Panc1 (cell line): ENCODE measurements around the gene SEMA3B. TPM values are rescaled to one million over a fixed set of nuclear protein-coding genes. Genes with fewer than 3 reads are reported as not detected.

Experiments used
- ATAC-seq: fragments of 200-7000 bp; cut with Tn5 transposase; 2 replicates; pipeline ENCODE4 v1.9.1; 2020; ENCODE audit warnings: mild to moderate bottlenecking, moderate library complexity
- BruUV-seq: library from RNA; stranded (reverse); fragments of 400-500 nt; replicated peaks from 2 replicates; lab custom pipeline; 2021; lab: Mats Ljungman, UMichigan
- CTCF ChIA-PET: fragments of 300-600 bp; sonication (Branson Sonifier 250); formaldehyde crosslinking; loops from one replicate; lab custom pipeline; 2022; ENCODE audit warnings: antibody characterized with exemption; lab: Charles Lee
- POLR2A ChIA-PET: fragments of 300-600 bp; sonication (Branson Sonifier 250); formaldehyde crosslinking; loops from one replicate; lab custom pipeline; 2022; ENCODE audit warnings: antibody characterized with exemption; lab: Charles Lee
- DNase-seq: peaks from one replicate; pipeline ENCODE4 v3.0.0-alpha.2; 2010; ENCODE audit warnings: low read depth, low spot score
- H3K27ac ChIP-seq: 2 replicates; pipeline ENCODE4 v1.5.1; 2011; ENCODE audit warnings: mild to moderate bottlenecking, low read length, inconsistent platforms
- H3K27me3 ChIP-seq: fragments of 200-500 bp; sonication (Bioruptor generic); 2 replicates; pipeline ENCODE4 v1.6.0; 2014; ENCODE audit warnings: low read length, inconsistent platforms; ENCODE audit not compliant: control insufficient read depth, insufficient read depth
- H3K36me3 ChIP-seq: fragments of 200-500 bp; sonication (Bioruptor generic); 2 replicates; pipeline ENCODE4 v1.5.1; 2014; ENCODE audit warnings: inconsistent platforms, mild to moderate bottlenecking, low read length, moderate library complexity; ENCODE audit not compliant: control insufficient read depth, insufficient read depth
- H3K4me1 ChIP-seq: 2 replicates; pipeline ENCODE4 v1.5.1; 2011; ENCODE audit warnings: inconsistent platforms, mild to moderate bottlenecking, low read length, moderate library complexity; ENCODE audit not compliant: control insufficient read depth, insufficient read depth
- H3K4me3 ChIP-seq, 2 experiments: 2 replicates each; pipeline ENCODE4 v1.5.1; 2011 to 2012; ENCODE audit warnings: low read depth in 2 of 2, low read length in 2 of 2, mild to moderate bottlenecking in 2 of 2, inconsistent platforms in 1 of 2, moderate library complexity in 1 of 2
- H3K9me3 ChIP-seq: fragments of 200-500 bp; sonication (Bioruptor generic); 2 replicates; pipeline ENCODE4 v1.5.1; 2014; ENCODE audit warnings: low read depth, mild to moderate bottlenecking, inconsistent platforms, low read length, moderate library complexity; ENCODE audit not compliant: control insufficient read depth, insufficient read depth
- CTCF ChIP-seq: fragments of 450-650 bp; IDR thresholded peaks from 2 replicates; pipeline ENCODE4 v1.5.1; 2017; ENCODE audit warnings: mild to moderate bottlenecking
- POLR2AphosphoS5 ChIP-seq: IDR thresholded peaks from 2 replicates; pipeline ENCODE4 v1.6.1; 2012; ENCODE audit warnings: mild to moderate bottlenecking, low read depth, low read length, moderate library complexity
- REST ChIP-seq, 2 experiments: IDR thresholded peaks; 2 replicates each; pipeline ENCODE4 v1.6.1; 2011 to 2012; ENCODE audit warnings: low read depth in 2 of 2, control low read depth in 1 of 2, low read length in 1 of 2, mild to moderate bottlenecking in 1 of 2, moderate library complexity in 1 of 2; ENCODE audit not compliant: insufficient read depth in 1 of 2
- SIN3A ChIP-seq: IDR thresholded peaks from 2 replicates; pipeline ENCODE4 v1.6.1; 2012; ENCODE audit warnings: low read depth, mild to moderate bottlenecking, low read length, moderate library complexity, borderline replicate concordance; ENCODE audit not compliant: insufficient read depth
- TCF7L2 ChIP-seq: IDR thresholded peaks from 2 replicates; pipeline ENCODE4 v1.6.1; 2011; ENCODE audit warnings: mild to moderate bottlenecking, low read depth, low read length, inconsistent platforms
- in situ Hi-C: cut with HindIII; loops from 2 replicates; pipeline ENCODE4 v1.10.0; 2016; ENCODE audit warnings: low sequenced_read_pairs, low pct_unique_long_range_greater_than_20kb
- intact Hi-C: fragments of 100-400 bp; cut with micrococcal nuclease; formaldehyde crosslinking; loops from one replicate; pipeline ENCODE4 v1.10.0; 2022; ENCODE audit not compliant: unreplicated experiment
- total RNA-seq: library from RNA; stranded (reverse); gene quantifications from one replicate; pipeline ENCODE4 v1.2.1, GENCODE V29; 2021; ENCODE audit not compliant: unreplicated experiment

The SEMA3B gene
- total RNA-seq, 1 experiment from 2014 or later: 1.4 TPM

- ATAC-seq: no peak
- H3K27me3 ChIP-seq: no peaks in the 10 kb centered on the region
- intact Hi-C loops (no loop called here), in situ Hi-C loops (no loop called here)
- no peak overlapping the region for H3K4me3 ChIP-seq
- no peak overlapping the region for H3K27ac ChIP-seq
- no peak for DNase-seq
- H3K9me3 ChIP-seq: no peaks in the 10 kb centered on the region
- TF ChIP-seq CTCF (no peak), TCF7L2 (no peak), REST (IDR thresholded peaks at IDR 0.05; ENCODE audit: insufficient read depth in 1 of 2, low read depth in 2 of 2, low read length in 1 of 2) (no peak), POLR2AphosphoS5 (no peak), SIN3A (no peak)
- no TSS peak for BruUV-seq
- H3K36me3 ChIP-seq: no peaks in the 10 kb centered on the region
- ChIA-PET POLR2A (no interaction called here), CTCF (no interaction called here)
- peaks cover 9% of the 10 kb centered on the region for H3K4me1 ChIP-seq
These were observed 20.2 kb downstream of the SEMA3B start for GRCh38 chr3:50289130-50289529.

- ChIA-PET POLR2A (no interaction called here), CTCF (no interaction called here)
- intact Hi-C loops: no loop called here
- Histone ChIP-seq H3K27ac (no peak overlapping the region), H3K4me1 (peaks cover 9% of the 10 kb centered on the region), H3K27me3 (no peaks in the 10 kb centered on the region), H3K36me3 (no peaks in the 10 kb centered on the region), H3K9me3 (no peaks in the 10 kb centered on the region), H3K4me3 (no peak overlapping the region)
- DNase-seq: no peak
- TF ChIP-seq TCF7L2: no peak
- TF ChIP-seq CTCF: no peak
- TF ChIP-seq POLR2AphosphoS5: no peak
- TF ChIP-seq REST (IDR thresholded peaks at IDR 0.05; ENCODE audit: insufficient read depth in 1 of 2, low read depth in 2 of 2, low read length in 1 of 2): no peak
- no peak for TF ChIP-seq SIN3A
- in situ Hi-C loops: no loop called here
- no peak for ATAC-seq
- BruUV-seq: no TSS peak
These were observed 21.3 kb downstream of the SEMA3B start for GRCh38 chr3:50290161-50290641.
